GM10248 (cell line): ENCODE data around the gene CCL14.
"Not testable (repeated sequence)": the region's sequence is repeated elsewhere in the genome, so short reads cannot be mapped to it uniquely, and the experiment has no call there.

Source experiments
- CTCF ChIA-PET: fragments of 300-600 bp; sonication (Branson Sonifier 250); formaldehyde crosslinking; extraction: SDS; loops from one replicate; lab custom pipeline; 2021; ENCODE audit warnings: antibody characterized with exemption; lab: Yijun Ruan, JAX
- POLR2A ChIA-PET: fragments of 350-650 bp; sonication (Branson Sonifier 250); formaldehyde crosslinking; extraction: SDS; loops from one replicate; lab custom pipeline; 2020; ENCODE audit warnings: antibody characterized with exemption; lab: Yijun Ruan, JAX
- DNase-seq: peaks from one replicate; pipeline ENCODE4 v3.0.0; 2012; ENCODE audit errors: extremely low spot score
- CTCF ChIP-seq: IDR thresholded peaks from 2 replicates; pipeline ENCODE4 v1.5.1; 2012; ENCODE audit warnings: mild to moderate bottlenecking, low read depth; ENCODE audit errors: extremely low read depth, missing control alignments, control extremely low read depth

Gene CCL14

GRCh38 chr17:36019423-36019822 is 32.9 kb upstream of the CCL14 start:
- CTCF ChIA-PET, result interaction anchor here (0.9 to 2.9 kb wide), 5 partner anchors 9 to 54 kb away, joined by 3 to 15 read pairs (median 3); no protein-coding TSS in a partner anchor
- DNase-seq, result no peak
- POLR2A ChIA-PET, result no interaction called here
- no peak for TF ChIP-seq CTCF

GRCh38 chr17:36017799-36018198 is 31.3 kb upstream of the CCL14 start, which contains the start of gene CCL23:
TSS of gene CCL23 (minus strand) at chr17:36017972. CDS start at chr17:36017897, 75 bp downstream.
- ChIA-PET CTCF (interaction anchor here (0.8 to 2.9 kb wide), 2 partner anchors 48 to 55 kb away, joined by 3 to 15 read pairs; no protein-coding TSS in a partner anchor), POLR2A (no interaction called here)
- no peak for TF ChIP-seq CTCF
- DNase-seq, result no peak

- DNase-seq, result no peak
- TF ChIP-seq CTCF, result no peak
- ChIA-PET POLR2A (no interaction called here), CTCF (no interaction called here)
These were observed 30.0 kb upstream of the CCL14 start for GRCh38 chr17:36016555-36016954.

GRCh38 chr17:36015895-36016294 is 29.4 kb upstream of the CCL14 start:
- DNase-seq, POLR2A ChIA-PET: not testable (repeated sequence)
- CTCF ChIA-PET, result interaction anchor here (2.1 kb wide), 1 partner anchor 10 kb away, joined by 6 read pairs; no protein-coding TSS in a partner anchor

GRCh38 chr17:36014946-36015345 is 28.4 kb upstream of the CCL14 start:
- CTCF ChIA-PET, result interaction anchor here (2.1 kb wide), 1 partner anchor 9 kb away, joined by 6 read pairs; no protein-coding TSS in a partner anchor
- TF ChIP-seq CTCF, result no peak
- DNase-seq, result no peak
- POLR2A ChIA-PET, result no interaction called here

- POLR2A ChIA-PET, result no interaction called here
- CTCF ChIA-PET, result interaction anchor here (1.1 to 1.5 kb wide), 4 partner anchors 12 to 61 kb away, joined by 3 to 4 read pairs (median 4); no protein-coding TSS in a partner anchor
- DNase-seq, result no peak
- no peak for TF ChIP-seq CTCF
These were observed 24.7 kb upstream of the CCL14 start for GRCh38 chr17:36011201-36011600.

- ChIA-PET CTCF (no interaction called here), POLR2A (no interaction called here)
- TF ChIP-seq CTCF, result no peak
- DNase-seq, result no peak
These were observed 22.6 kb upstream of the CCL14 start for GRCh38 chr17:36008998-36009665.
